Mucosa of rectum (tissue), 2 donors: ENCODE measurements around the gene TMPRSS6.

Experiments
- H3K27ac ChIP-seq, 2 donors: one replicate each; pipeline ENCODE4 v1.7.0; 2013; ENCODE audit warnings: inconsistent platforms in 2 of 2, low read depth in 2 of 2, low read length in 2 of 2
- H3K27me3 ChIP-seq, 2 donors: one replicate each; pipeline ENCODE4 v1.7.0; 2013; ENCODE audit warnings: low read length in 2 of 2; ENCODE audit not compliant: control insufficient read depth in 2 of 2, insufficient read depth in 2 of 2
- H3K36me3 ChIP-seq, 2 donors: one replicate each; pipeline ENCODE4 v1.7.0; 2013; ENCODE audit warnings: low read length in 2 of 2; ENCODE audit not compliant: control insufficient read depth in 2 of 2, insufficient read depth in 2 of 2
- H3K4me1 ChIP-seq, 2 donors: one replicate each; pipeline ENCODE4 v1.7.0; 2013; ENCODE audit warnings: low read length in 2 of 2, mild to moderate bottlenecking in 1 of 2; ENCODE audit not compliant: control insufficient read depth in 2 of 2, insufficient read depth in 2 of 2
- H3K4me3 ChIP-seq, 2 donors: one replicate each; pipeline ENCODE4 v1.7.0; 2013; ENCODE audit warnings: low read length in 2 of 2
- H3K9ac ChIP-seq, 2 donors: one replicate each; pipeline ENCODE4 v1.7.0; 2013; ENCODE audit warnings: low read length in 2 of 2, low read depth in 1 of 2, mild to moderate bottlenecking in 1 of 2
- H3K9me3 ChIP-seq, 2 donors: one replicate each; pipeline ENCODE4 v1.7.0; 2013; ENCODE audit warnings: low read length in 2 of 2; ENCODE audit not compliant: control insufficient read depth in 2 of 2
- donor health status: healthy.
- donor health status: Normal muscosa, but diverticular disease.

Gene TMPRSS6

GRCh38 chr22:37045958-37046357, 63.6 kb downstream of the TMPRSS6 start:
- Histone ChIP-seq H3K27me3 (no peaks in the 10 kb centered on the region), H3K4me3 (no peak overlapping the region), H3K4me1 (peaks cover 33 to 38% of the 10 kb centered on the region in 2 donors), H3K27ac (no peak overlapping the region), H3K9me3 (no peaks in the 10 kb centered on the region), H3K36me3 (no peaks in the 10 kb centered on the region), H3K9ac (no peak overlapping the region)

DNA sequence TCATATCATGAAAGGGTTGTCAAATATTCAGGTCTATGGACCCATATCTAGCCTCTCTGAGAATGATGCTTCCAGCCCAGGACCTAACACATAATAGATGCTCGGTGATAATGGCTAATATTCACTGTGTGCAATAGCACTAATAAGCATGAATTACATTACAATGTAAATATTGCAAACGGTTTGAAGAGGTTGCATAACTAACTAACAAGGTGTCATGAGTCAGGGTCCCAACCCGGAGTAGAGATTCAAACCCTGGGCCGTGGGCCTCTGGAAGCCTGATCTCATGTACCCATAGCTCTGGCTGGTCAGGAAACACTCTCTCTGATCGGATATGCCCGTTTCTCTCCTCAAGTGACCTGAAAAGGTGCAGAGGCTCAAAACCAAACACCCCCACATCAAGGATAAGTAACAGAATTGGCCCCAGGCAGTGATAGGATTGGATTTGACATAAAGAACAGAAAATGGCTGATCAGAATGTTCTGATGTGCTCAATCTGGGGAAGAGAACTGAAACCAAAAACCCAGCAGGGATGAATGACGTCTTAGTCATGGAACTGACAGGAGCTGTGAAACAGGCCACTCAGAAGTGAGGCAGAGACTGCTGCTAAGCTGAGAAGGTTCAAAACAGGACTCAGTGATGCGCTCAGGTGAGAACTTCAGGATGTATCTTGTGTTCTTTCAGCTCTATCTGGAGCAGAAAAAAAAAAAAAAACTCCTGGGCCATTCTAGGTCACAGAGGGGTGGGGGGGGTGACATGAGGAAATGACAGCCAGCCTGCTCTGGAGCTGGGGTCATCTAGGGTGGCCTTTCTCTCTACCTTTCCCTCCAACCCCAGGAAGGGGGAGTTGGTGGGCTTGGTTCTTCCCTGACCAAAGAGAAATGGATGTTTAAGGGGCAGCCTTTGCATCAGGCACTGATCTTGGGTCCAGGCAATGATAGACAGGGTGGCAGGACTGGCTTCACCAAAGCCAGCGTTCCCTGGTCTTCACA, 64.6 kb downstream of the TMPRSS6 start:
- Histone ChIP-seq H3K36me3 (no peaks in the 10 kb centered on the region), H3K9me3 (no peaks in the 10 kb centered on the region), H3K4me3 (no peak overlapping the region), H3K4me1 (peaks cover 28 to 37% of the 10 kb centered on the region in 2 donors), H3K27me3 (no peaks in the 10 kb centered on the region), H3K27ac (peak overlapping the region; percentile 89 to 95), H3K9ac (peak overlapping the region; percentile 24 to 78)

DNA sequence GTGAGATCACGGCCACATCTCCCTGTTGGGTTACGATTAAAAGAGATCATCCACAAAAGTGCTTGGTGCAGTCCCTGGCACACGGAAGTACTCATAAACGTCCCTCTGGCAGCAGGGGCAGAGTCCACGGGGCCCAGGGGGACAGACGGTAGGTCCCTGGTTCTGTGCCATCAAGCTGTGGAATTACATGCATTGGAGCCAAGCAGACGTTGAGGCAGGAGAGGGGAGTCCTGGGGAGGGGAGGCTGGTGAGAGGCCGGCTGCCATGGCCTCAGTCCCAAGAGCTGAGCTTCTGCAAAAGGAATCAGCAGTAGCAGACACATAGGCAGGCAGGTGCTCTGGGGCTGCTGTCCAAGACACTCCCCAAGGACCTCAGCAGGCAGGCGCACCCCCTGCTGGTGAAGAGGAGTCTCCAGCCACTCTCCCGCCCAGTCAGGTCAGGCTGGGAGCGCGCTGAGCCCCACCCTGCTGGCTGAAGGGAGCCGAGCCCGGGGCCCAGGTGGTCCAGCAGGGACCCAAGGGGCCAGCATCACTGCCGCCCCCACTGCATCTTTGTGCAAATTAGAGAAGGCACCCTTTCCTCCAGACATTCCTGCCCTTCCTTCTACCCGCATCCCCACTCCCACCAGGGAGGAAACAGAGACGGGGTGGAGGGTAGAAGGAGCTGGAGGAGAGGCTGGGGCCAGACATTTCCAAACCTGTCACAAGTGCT, 65.5 kb downstream of the TMPRSS6 start:
- no peaks in the 10 kb centered on the region for H3K9me3 ChIP-seq
- peak overlapping the region; percentile 48 to 53 for H3K4me3 ChIP-seq
- no peaks in the 10 kb centered on the region for H3K27me3 ChIP-seq
- H3K9ac ChIP-seq = peak overlapping the region; percentile 77 to 78
- no peaks in the 10 kb centered on the region for H3K36me3 ChIP-seq
- H3K4me1 ChIP-seq = peaks cover 28 to 37% of the 10 kb centered on the region in 2 donors
- peak overlapping the region; percentile 89 to 95 for H3K27ac ChIP-seq

DNA sequence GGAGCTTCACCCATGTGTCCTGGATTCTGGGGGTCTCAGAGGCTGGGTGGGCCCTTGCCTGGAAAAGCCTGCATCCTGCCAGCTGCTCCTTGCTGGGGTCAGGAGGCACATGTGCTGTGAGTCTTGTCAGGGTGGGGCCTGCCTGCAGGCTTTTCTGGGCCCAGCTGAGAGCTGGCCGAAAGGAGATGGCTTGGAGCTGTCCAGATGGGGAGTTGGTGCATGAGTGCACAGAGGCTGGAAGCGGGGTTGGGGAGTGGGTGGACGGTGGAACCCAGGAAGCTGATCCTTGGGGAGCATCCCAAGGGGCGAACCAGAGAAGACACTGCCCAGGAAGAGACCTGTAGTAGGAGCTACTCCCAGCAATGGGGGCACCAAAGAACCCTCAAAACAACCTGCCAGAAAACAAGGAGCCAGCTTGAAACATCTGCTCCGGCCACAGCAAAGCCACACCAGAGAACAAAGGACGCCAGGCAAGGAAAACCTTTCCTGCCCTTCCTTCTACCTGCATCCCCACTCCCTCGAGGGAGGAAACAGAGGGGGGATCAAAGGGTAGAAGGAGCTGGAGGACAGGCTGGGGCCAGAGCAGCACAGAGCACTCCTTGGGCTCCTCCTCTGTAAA, 66.2 kb downstream of the TMPRSS6 start:
- Histone ChIP-seq H3K27me3 (no peaks in the 10 kb centered on the region), H3K27ac (peak overlapping the region; percentile 89 to 95), H3K4me1 (peaks cover 28 to 37% of the 10 kb centered on the region in 2 donors), H3K9me3 (no peaks in the 10 kb centered on the region), H3K36me3 (no peaks in the 10 kb centered on the region), H3K4me3 (peak overlapping the region; percentile 48 to 53), H3K9ac (peak overlapping the region; percentile 77 to 78)

- H3K9me3 ChIP-seq = no peaks in the 10 kb centered on the region
- no peaks in the 10 kb centered on the region for H3K27me3 ChIP-seq
- no peak overlapping the region for H3K9ac ChIP-seq
- no peaks in the 10 kb centered on the region for H3K36me3 ChIP-seq
- H3K27ac ChIP-seq = no peak overlapping the region
- H3K4me3 ChIP-seq = no peak overlapping the region
- peaks cover 23 to 28% of the 10 kb centered on the region in 2 donors for H3K4me1 ChIP-seq
Measured at GRCh38 chr22:37039466-37039865, 70.0 kb downstream of the TMPRSS6 start.

GRCh38 chr22:37037669-37038068, 71.8 kb downstream of the TMPRSS6 start:
- H3K36me3 ChIP-seq = no peaks in the 10 kb centered on the region
- H3K9me3 ChIP-seq = no peaks in the 10 kb centered on the region
- H3K9ac ChIP-seq = no peak overlapping the region
- H3K27me3 ChIP-seq = no peaks in the 10 kb centered on the region
- H3K4me3 ChIP-seq = no peak overlapping the region
- H3K4me1 ChIP-seq = peaks cover 21 to 26% of the 10 kb centered on the region in 2 donors
- no peak overlapping the region for H3K27ac ChIP-seq

- H3K27ac ChIP-seq = no peak overlapping the region
- H3K9ac ChIP-seq = no peak overlapping the region
- H3K36me3 ChIP-seq = no peaks in the 10 kb centered on the region
- no peaks in the 10 kb centered on the region for H3K9me3 ChIP-seq
- no peaks in the 10 kb centered on the region for H3K27me3 ChIP-seq
- no peak overlapping the region for H3K4me3 ChIP-seq
- peaks cover 26 to 34% of the 10 kb centered on the region in 2 donors for H3K4me1 ChIP-seq
Measured at GRCh38 chr22:37036655-37037377, 72.7 kb downstream of the TMPRSS6 start.

- Histone ChIP-seq H3K4me1 (peaks cover 35% of the 10 kb centered on the region in 2 donors), H3K4me3 (no peak overlapping the region), H3K27ac (peak overlapping the region; percentile 96), H3K36me3 (peaks cover 15 to 18% of the 10 kb centered on the region in 2 donors), H3K27me3 (no peaks in the 10 kb centered on the region), H3K9me3 (no peaks in the 10 kb centered on the region), H3K9ac (peak overlapping the region; percentile 52 to 67)
Measured at GRCh38 chr22:37033605-37034430, 75.7 kb downstream of the TMPRSS6 start.
